Measurements from ENCODE around the gene SSTR3.

SSTR3 gene

GRCh38 chr22:37154925-37155712 is 57.2 kb downstream of the SSTR3 start:
- no peak for DNase-seq (ENCODE audit: low read depth)

More at GRCh38 chr22:37154925-37155712, 57.2 kb downstream of the SSTR3 start:
- no peak overlapping the region for H3K4me3 ChIP-seq (ENCODE audit: low read depth, low read length)
- TF ChIP-seq CTCF (IDR thresholded peaks at IDR 0.05; ENCODE audit: low read depth, low read length, missing control alignments), result no peak
- in situ Hi-C loops (cut with HindIII; ENCODE audit: low sequenced_read_pairs), result no loop called here
